OCI-LY1 (cell line): ENCODE measurements around the gene MPC2.

ENCODE experiments used
- H2AFZ ChIP-seq: fragments of 200-600 bp; sonication (generic), shearing (Covaris generic); 2 replicates; pipeline ENCODE4 v1.6.0; 2014; ENCODE audit warnings: antibody characterized with exemption, mild to moderate bottlenecking, low read length
- H3F3A ChIP-seq: fragments of 200-600 bp; sonication (generic), shearing (Covaris generic); 2 replicates; pipeline ENCODE4 v1.6.0; 2014; ENCODE audit warnings: mild to moderate bottlenecking, antibody characterized with exemption, low read length, moderate library complexity; ENCODE audit not compliant: insufficient read depth
- H3K27ac ChIP-seq: fragments of 200-600 bp; sonication (generic); 2 replicates; pipeline ENCODE4 v1.5.1; 2014; ENCODE audit warnings: low read length, mixed run types, mild to moderate bottlenecking, low read depth; ENCODE audit not compliant: poor library complexity, severe bottlenecking
- H3K27me3 ChIP-seq: fragments of 200-600 bp; sonication (generic); 2 replicates; pipeline ENCODE4 v1.6.0; 2014; ENCODE audit warnings: antibody characterized with exemption, mild to moderate bottlenecking, low read length, moderate library complexity; ENCODE audit not compliant: insufficient read depth
- H3K36me3 ChIP-seq: fragments of 200-600 bp; sonication (generic); 2 replicates; pipeline ENCODE4 v1.6.1; 2014; ENCODE audit warnings: mild to moderate bottlenecking, antibody characterized with exemption, low read length, moderate library complexity, mixed read lengths; ENCODE audit not compliant: insufficient read depth
- H3K4me1 ChIP-seq: fragments of 200-600 bp; sonication (generic); 2 replicates; pipeline ENCODE4 v1.5.1; 2014; ENCODE audit warnings: mild to moderate bottlenecking, low read length, moderate library complexity; ENCODE audit not compliant: insufficient read depth, severe bottlenecking
- H3K4me2 ChIP-seq: fragments of 200-600 bp; sonication (generic), shearing (Covaris generic); 2 replicates; pipeline ENCODE4 v1.6.1; 2014; ENCODE audit warnings: low read length
- H3K4me3 ChIP-seq: fragments of 200-600 bp; sonication (generic); 2 replicates; pipeline ENCODE4 v1.5.1; 2014; ENCODE audit warnings: low read length, low read depth, mild to moderate bottlenecking, mixed read lengths; ENCODE audit not compliant: poor library complexity, severe bottlenecking
- H3K79me2 ChIP-seq: fragments of 200-600 bp; shearing (Covaris generic); 2 replicates; pipeline ENCODE4 v1.6.1; 2016; ENCODE audit warnings: mixed run types, low read length, mixed read lengths; ENCODE audit not compliant: insufficient read depth
- H3K9ac ChIP-seq: fragments of 200-600 bp; sonication (generic), shearing (Covaris generic); 2 replicates; pipeline ENCODE4 v1.6.1; 2014; ENCODE audit warnings: mild to moderate bottlenecking, low read length, mixed read lengths
- H3K9me2 ChIP-seq: fragments of 200-600 bp; sonication (generic), shearing (Covaris generic); 2 replicates; pipeline ENCODE4 v1.6.1; 2014; ENCODE audit warnings: low read depth, mild to moderate bottlenecking, low read length, mixed read lengths
- H3K9me3 ChIP-seq: fragments of 200-600 bp; shearing (Covaris generic); 2 replicates; pipeline ENCODE4 v1.6.1; 2014; ENCODE audit warnings: low read length, mixed read lengths
- H4K20me1 ChIP-seq: fragments of 200-600 bp; sonication (generic), shearing (Covaris generic); 2 replicates; pipeline ENCODE4 v1.6.0; 2016; ENCODE audit warnings: mild to moderate bottlenecking, low read length; ENCODE audit not compliant: insufficient read depth
- CTCF ChIP-seq: fragments of 200-600 bp; sonication (generic), shearing (Covaris generic); IDR thresholded peaks from 2 replicates; pipeline ENCODE4 v1.5.1; 2017; ENCODE audit warnings: mild to moderate bottlenecking, antibody characterized with exemption, low read length, moderate library complexity, mixed read lengths
- EZH2 ChIP-seq: fragments of 200-600 bp; sonication (generic), shearing (Covaris generic); IDR thresholded peaks from 2 replicates; pipeline ENCODE4 v1.8.0; 2017; ENCODE audit warnings: borderline replicate concordance, mixed run types, mild to moderate bottlenecking, antibody characterized with exemption, low read length, moderate library complexity, mixed read lengths

Gene MPC2

GRCh38 chr1:167910530-167910929 is 26.3 kb downstream of the MPC2 start:
- Histone ChIP-seq H3K4me3 (no peak overlapping the region), H3K27me3 (no peaks in the 10 kb centered on the region), H3K27ac (no peak overlapping the region), H3K4me2 (no peak overlapping the region), H3K36me3 (no peaks in the 10 kb centered on the region), H4K20me1 (no peaks in the 10 kb centered on the region), H3F3A (no peaks in the 10 kb centered on the region), H3K4me1 (no peaks in the 10 kb centered on the region), H3K9me3 (peaks cover 9% of the 10 kb centered on the region; the same call in 1 of the 2 replicates), H3K79me2 (no peaks in the 10 kb centered on the region), H2AFZ (no peak overlapping the region), H3K9me2 (no peaks in the 10 kb centered on the region), H3K9ac (no peak overlapping the region)
- no peak for TF ChIP-seq CTCF
- no peak for TF ChIP-seq EZH2

DNA sequence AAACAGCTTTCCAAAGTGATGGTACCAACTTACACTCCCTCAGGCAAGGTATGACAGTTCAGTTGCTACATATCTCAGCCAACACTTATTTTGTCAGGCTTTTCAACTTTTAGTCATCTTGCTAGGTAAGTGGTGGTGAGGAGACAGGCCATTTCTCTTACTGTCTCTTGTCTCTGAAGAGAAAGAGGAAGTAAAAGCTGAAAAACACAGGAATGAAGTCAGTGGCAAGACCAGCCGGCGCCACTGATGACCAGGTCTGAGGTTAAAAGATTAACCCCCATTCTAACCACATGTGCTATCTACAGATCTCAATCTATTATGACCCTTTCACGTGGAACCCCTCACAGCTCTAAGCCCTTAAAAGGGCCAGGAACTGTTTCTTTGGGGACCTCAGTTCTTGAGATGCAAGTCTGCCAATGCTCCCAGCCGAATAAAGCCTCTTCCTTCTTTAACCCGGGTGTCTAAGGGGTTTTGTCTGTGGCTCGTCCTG is 27.1 kb downstream of the MPC2 start:
- no peak overlapping the region for H3K4me2 ChIP-seq
- no peaks in the 10 kb centered on the region for H3K79me2 ChIP-seq
- H3F3A ChIP-seq: no peaks in the 10 kb centered on the region
- TF ChIP-seq EZH2: no peak
- no peak for TF ChIP-seq CTCF
- H3K9me3 ChIP-seq: peaks cover 9% of the 10 kb centered on the region; the same call in 1 of the 2 replicates
- H3K27me3 ChIP-seq: no peaks in the 10 kb centered on the region
- H4K20me1 ChIP-seq: no peaks in the 10 kb centered on the region
- no peak overlapping the region for H3K9ac ChIP-seq
- H2AFZ ChIP-seq: no peak overlapping the region
- no peak overlapping the region for H3K4me3 ChIP-seq
- no peak overlapping the region for H3K27ac ChIP-seq
- no peaks in the 10 kb centered on the region for H3K4me1 ChIP-seq
- no peaks in the 10 kb centered on the region for H3K36me3 ChIP-seq
- no peaks in the 10 kb centered on the region for H3K9me2 ChIP-seq

DNA sequence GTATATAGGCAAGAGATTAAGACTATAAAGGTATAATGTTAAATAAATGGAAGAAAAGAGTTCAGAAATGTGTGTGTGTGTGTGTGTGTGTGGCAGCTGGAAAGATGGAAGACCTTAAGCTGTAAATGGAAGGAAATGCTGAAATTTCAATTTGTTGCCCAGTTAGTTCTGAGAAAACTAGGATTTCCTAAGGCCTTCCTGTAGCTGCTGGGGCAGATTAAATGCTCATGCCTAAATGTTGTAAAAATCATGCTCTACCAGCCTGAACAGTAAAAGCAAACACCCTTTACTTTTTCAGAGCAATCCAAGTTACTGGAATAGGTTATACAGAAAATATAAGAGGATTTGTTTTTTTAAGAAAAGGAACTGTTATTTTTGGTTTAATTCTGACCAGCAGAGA is 31.2 kb downstream of the MPC2 start:
- peaks cover 9% of the 10 kb centered on the region; the same call in 1 of the 2 replicates for H3K9me3 ChIP-seq
- no peaks in the 10 kb centered on the region for H3K9me2 ChIP-seq
- TF ChIP-seq CTCF: no peak
- no peak for TF ChIP-seq EZH2
- no peaks in the 10 kb centered on the region for H3F3A ChIP-seq
- H3K27me3 ChIP-seq: no peaks in the 10 kb centered on the region
- no peak overlapping the region for H3K4me2 ChIP-seq
- H3K4me1 ChIP-seq: no peaks in the 10 kb centered on the region
- H3K36me3 ChIP-seq: no peaks in the 10 kb centered on the region
- no peak overlapping the region for H3K27ac ChIP-seq
- no peak overlapping the region for H3K4me3 ChIP-seq
- no peak overlapping the region for H3K9ac ChIP-seq
- H2AFZ ChIP-seq: no peak overlapping the region; the same call in 1 of the 2 replicates
- no peaks in the 10 kb centered on the region for H4K20me1 ChIP-seq
- H3K79me2 ChIP-seq: no peaks in the 10 kb centered on the region
